Sigmoid colon (tissue), 4 donors: ENCODE results near the gene KREMEN1.

Experiments
- POLR2A ChIP-seq, 2 donors: fragments of 450-650 bp; IDR thresholded peaks; one replicate each; pipeline ENCODE4 v1.6.1; 2016; ENCODE audit warnings: antibody characterized with exemption in 2 of 2, mild to moderate bottlenecking in 2 of 2, moderate library complexity in 2 of 2
- POLR2AphosphoS5 ChIP-seq, 4 donors: sonication (generic); formaldehyde crosslinking; IDR thresholded peaks; one replicate each; pipeline ENCODE4 v1.6.1; 2017; ENCODE audit warnings: antibody characterized with exemption in 4 of 4
- TF ChIP-seq, protein P1 (sequence below), 4 experiments: fragments of 450-650 bp in 3 of 4; fragments of 200-600 bp in 1 of 4; IDR thresholded peaks; one replicate each; pipeline ENCODE4 v1.5.1; 2016 to 2019; ENCODE audit warnings: antibody characterized with exemption in 4 of 4, mild to moderate bottlenecking in 3 of 4, moderate library complexity in 2 of 4

DNA sequence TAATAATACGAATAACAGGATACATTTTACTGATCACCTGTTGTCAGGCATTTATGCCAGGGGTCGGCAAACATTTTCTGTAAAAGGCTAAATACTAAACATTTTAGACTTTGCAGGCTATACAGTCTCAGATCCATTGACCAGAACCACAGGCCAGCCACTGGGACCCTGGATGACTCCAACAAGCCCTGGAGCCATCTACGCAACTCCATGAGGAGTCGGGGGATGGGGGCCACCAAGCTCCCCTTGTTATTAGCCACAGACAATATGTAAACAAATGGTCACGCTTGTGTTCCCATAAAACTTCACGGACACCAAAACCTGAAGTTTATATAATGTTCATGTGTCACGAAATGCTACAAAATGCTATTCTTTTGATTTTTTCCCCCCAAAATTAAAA, 78.5 kb downstream of the KREMEN1 start:
- TF ChIP-seq, protein P1, sequence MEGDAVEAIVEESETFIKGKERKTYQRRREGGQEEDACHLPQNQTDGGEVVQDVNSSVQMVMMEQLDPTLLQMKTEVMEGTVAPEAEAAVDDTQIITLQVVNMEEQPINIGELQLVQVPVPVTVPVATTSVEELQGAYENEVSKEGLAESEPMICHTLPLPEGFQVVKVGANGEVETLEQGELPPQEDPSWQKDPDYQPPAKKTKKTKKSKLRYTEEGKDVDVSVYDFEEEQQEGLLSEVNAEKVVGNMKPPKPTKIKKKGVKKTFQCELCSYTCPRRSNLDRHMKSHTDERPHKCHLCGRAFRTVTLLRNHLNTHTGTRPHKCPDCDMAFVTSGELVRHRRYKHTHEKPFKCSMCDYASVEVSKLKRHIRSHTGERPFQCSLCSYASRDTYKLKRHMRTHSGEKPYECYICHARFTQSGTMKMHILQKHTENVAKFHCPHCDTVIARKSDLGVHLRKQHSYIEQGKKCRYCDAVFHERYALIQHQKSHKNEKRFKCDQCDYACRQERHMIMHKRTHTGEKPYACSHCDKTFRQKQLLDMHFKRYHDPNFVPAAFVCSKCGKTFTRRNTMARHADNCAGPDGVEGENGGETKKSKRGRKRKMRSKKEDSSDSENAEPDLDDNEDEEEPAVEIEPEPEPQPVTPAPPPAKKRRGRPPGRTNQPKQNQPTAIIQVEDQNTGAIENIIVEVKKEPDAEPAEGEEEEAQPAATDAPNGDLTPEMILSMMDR (IDR thresholded peaks at IDR 0.05): no peak
- TF ChIP-seq POLR2A (IDR thresholded peaks at IDR 0.05): no peak
- no peak for TF ChIP-seq POLR2AphosphoS5 (IDR thresholded peaks at IDR 0.05)
